Measurements from ENCODE around the gene SNCB. TPM values are rescaled to one million over a fixed set of nuclear protein-coding genes. Genes with fewer than 3 reads are reported as not detected.

Gene SNCB
- total RNA-seq, 1 donor from 2014 or later = 0.24 TPM

- TF ChIP-seq CTCF (IDR thresholded peaks at IDR 0.05; ENCODE audit: unreplicated experiment) = peak; percentile 47
- no peaks in the 10 kb centered on the region for H3K9me3 Mint-ChIP-seq (ENCODE audit: low read depth)
- H3K36me3 Mint-ChIP-seq (ENCODE audit: insufficient read depth) = peaks cover 1% of the 10 kb centered on the region
- no peaks in the 10 kb centered on the region for H3K4me1 Mint-ChIP-seq (ENCODE audit: low read depth)
- no peak overlapping the region for H3K27ac Mint-ChIP-seq
- peak overlapping the region; percentile 44 for H3K4me3 Mint-ChIP-seq (ENCODE audit: low read depth)
- H3K27me3 Mint-ChIP-seq = peaks cover 25% of the 10 kb centered on the region
- DNase-seq (ENCODE audit: low spot score, unreplicated experiment) = peak; percentile 40
Observed at GRCh38 chr5:176596689-176597416, 33.5 kb downstream of the SNCB start.

- H3K27ac Mint-ChIP-seq = no peak overlapping the region
- no peaks in the 10 kb centered on the region for H3K4me1 Mint-ChIP-seq (ENCODE audit: low read depth)
- H3K27me3 Mint-ChIP-seq = peaks cover 25% of the 10 kb centered on the region
- peak overlapping the region; percentile 44 for H3K4me3 Mint-ChIP-seq (ENCODE audit: low read depth)
- H3K9me3 Mint-ChIP-seq (ENCODE audit: low read depth) = no peaks in the 10 kb centered on the region
- DNase-seq (ENCODE audit: low spot score, unreplicated experiment) = no peak
- TF ChIP-seq CTCF (IDR thresholded peaks at IDR 0.05; ENCODE audit: unreplicated experiment) = no peak
- H3K36me3 Mint-ChIP-seq (ENCODE audit: insufficient read depth) = peaks cover 1% of the 10 kb centered on the region
Observed at GRCh38 chr5:176596069-176596644, 34.2 kb downstream of the SNCB start.

GRCh38 chr5:176595386-176595943 lies 34.9 kb downstream of the SNCB start:
- DNase-seq (ENCODE audit: low spot score, unreplicated experiment) = no peak
- Mint-ChIP-seq H3K9me3 (ENCODE audit: low read depth) (no peaks in the 10 kb centered on the region), H3K4me3 (ENCODE audit: low read depth) (no peak overlapping the region), H3K27ac (no peak overlapping the region), H3K27me3 (peaks cover 25% of the 10 kb centered on the region), H3K36me3 (ENCODE audit: insufficient read depth) (peaks cover 1% of the 10 kb centered on the region), H3K4me1 (ENCODE audit: low read depth) (no peaks in the 10 kb centered on the region)
- no peak for TF ChIP-seq CTCF (IDR thresholded peaks at IDR 0.05; ENCODE audit: unreplicated experiment)

- H3K4me3 Mint-ChIP-seq (ENCODE audit: low read depth) = no peak overlapping the region
- no peak for TF ChIP-seq CTCF (IDR thresholded peaks at IDR 0.05; ENCODE audit: unreplicated experiment)
- H3K27me3 Mint-ChIP-seq = peaks cover 25% of the 10 kb centered on the region
- no peaks in the 10 kb centered on the region for H3K4me1 Mint-ChIP-seq (ENCODE audit: low read depth)
- no peak overlapping the region for H3K27ac Mint-ChIP-seq
- H3K36me3 Mint-ChIP-seq (ENCODE audit: insufficient read depth) = peaks cover 1% of the 10 kb centered on the region
- DNase-seq (ENCODE audit: low spot score, unreplicated experiment) = no peak
- no peaks in the 10 kb centered on the region for H3K9me3 Mint-ChIP-seq (ENCODE audit: low read depth)
Observed at GRCh38 chr5:176594554-176594953, 35.8 kb downstream of the SNCB start.

- no peak overlapping the region for H3K4me3 Mint-ChIP-seq (ENCODE audit: low read depth)
- TF ChIP-seq CTCF (IDR thresholded peaks at IDR 0.05; ENCODE audit: unreplicated experiment) = no peak
- H3K27ac Mint-ChIP-seq = no peak overlapping the region
- peaks cover 20% of the 10 kb centered on the region for H3K27me3 Mint-ChIP-seq
- no peaks in the 10 kb centered on the region for H3K9me3 Mint-ChIP-seq (ENCODE audit: low read depth)
- DNase-seq (ENCODE audit: low spot score, unreplicated experiment) = no peak
- H3K4me1 Mint-ChIP-seq (ENCODE audit: low read depth) = no peaks in the 10 kb centered on the region
- H3K36me3 Mint-ChIP-seq (ENCODE audit: insufficient read depth) = peaks cover under 1% of the 10 kb centered on the region
Observed at GRCh38 chr5:176593273-176593869, 37.0 kb downstream of the SNCB start.

Data from progenitor cell of endocrine pancreas (in vitro differentiated cells).